ENCODE results near the gene ZFYVE27. TPM values are rescaled to one million over a fixed set of nuclear protein-coding genes. Genes with fewer than 3 reads are reported as not detected.

Gene ZFYVE27
- total RNA-seq, 1 experiment from 2014 or later, result 28.7 TPM

DNA sequence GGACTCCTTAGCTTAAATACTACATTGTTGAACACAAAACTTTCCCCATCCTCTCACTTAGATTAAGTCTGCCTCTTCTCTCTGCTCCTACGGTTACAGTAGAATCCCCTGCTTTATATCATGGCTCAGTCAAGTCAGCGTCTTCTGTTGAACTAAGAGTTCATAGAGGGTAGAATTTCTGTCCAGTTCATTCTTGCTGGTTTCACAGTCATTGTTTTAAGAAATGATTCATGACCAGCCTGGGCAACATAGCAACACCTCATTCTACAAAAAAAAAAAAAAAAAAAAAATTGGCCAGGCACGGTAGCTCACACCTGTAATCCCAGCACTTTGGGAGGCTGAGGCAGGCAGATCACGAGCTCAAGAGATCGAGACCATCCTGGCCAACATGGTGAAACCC lies 3.7 kb upstream of the ZFYVE27 start:
- intact Hi-C loops (cut with micrococcal nuclease), result loop anchor here (5.0 kb wide), 1 partner anchor 161 kb away; the partner anchor contains the start of gene ANKRD2
- TF ChIP-seq, protein P1, sequence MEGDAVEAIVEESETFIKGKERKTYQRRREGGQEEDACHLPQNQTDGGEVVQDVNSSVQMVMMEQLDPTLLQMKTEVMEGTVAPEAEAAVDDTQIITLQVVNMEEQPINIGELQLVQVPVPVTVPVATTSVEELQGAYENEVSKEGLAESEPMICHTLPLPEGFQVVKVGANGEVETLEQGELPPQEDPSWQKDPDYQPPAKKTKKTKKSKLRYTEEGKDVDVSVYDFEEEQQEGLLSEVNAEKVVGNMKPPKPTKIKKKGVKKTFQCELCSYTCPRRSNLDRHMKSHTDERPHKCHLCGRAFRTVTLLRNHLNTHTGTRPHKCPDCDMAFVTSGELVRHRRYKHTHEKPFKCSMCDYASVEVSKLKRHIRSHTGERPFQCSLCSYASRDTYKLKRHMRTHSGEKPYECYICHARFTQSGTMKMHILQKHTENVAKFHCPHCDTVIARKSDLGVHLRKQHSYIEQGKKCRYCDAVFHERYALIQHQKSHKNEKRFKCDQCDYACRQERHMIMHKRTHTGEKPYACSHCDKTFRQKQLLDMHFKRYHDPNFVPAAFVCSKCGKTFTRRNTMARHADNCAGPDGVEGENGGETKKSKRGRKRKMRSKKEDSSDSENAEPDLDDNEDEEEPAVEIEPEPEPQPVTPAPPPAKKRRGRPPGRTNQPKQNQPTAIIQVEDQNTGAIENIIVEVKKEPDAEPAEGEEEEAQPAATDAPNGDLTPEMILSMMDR (IDR thresholded peaks at IDR 0.05; ENCODE audit: unreplicated experiment), result no peak
- peaks cover 12% of the 10 kb centered on the region for H3K36me3 Mint-ChIP-seq (ENCODE audit: insufficient read depth, unreplicated experiment)
- BruUV-seq (replicated peaks), result no TSS peak
- H3K9me3 Mint-ChIP-seq (ENCODE audit: unreplicated experiment), result no peaks in the 10 kb centered on the region
- H3K27me3 Mint-ChIP-seq (ENCODE audit: insufficient read depth, unreplicated experiment), result no peaks in the 10 kb centered on the region
- DNase-seq (ENCODE audit: unreplicated experiment), result peak; percentile 68
- H3K27ac Mint-ChIP-seq (ENCODE audit: low read depth, unreplicated experiment), result no peak overlapping the region
- H3K4me1 Mint-ChIP-seq (ENCODE audit: insufficient read depth, unreplicated experiment), result peaks cover 15% of the 10 kb centered on the region
- POLR2A ChIA-PET, result interaction anchor here (0.7 to 15.6 kb wide), 9 partner anchors 11 to 121 kb away, joined by 3 to 539 read pairs (median 5); partner anchors contain the start of genes AVPI1 and MARVELD1
- CTCF ChIA-PET, result interaction anchor here (0.6 to 15.8 kb wide), 17 partner anchors 9 to 120 kb away, joined by 3 to 847 read pairs (median 7); partner anchors contain the start of genes AVPI1 and MARVELD1
- no peak overlapping the region for H3K4me3 Mint-ChIP-seq (ENCODE audit: unreplicated experiment)

DNA sequence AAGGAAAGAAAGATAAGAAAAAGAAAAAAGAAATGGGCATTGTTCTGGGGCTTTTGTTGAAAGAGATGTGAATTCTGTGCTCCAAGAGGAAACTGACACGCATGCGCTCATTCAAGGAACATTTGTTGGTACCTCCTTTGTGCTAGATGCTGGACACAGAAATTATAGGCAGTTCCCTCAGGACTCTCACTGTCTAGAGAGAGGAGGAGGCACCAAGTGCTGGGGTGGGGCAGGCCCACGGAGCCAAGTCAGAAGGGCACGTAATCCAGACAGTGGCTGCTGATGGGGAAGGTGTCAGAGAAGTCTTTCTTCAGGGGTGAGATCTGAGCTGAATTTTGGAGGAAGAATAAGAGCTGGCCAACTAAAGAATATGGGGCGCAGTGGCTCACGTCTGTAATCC lies 2.9 kb upstream of the ZFYVE27 start:
- intact Hi-C loops (cut with micrococcal nuclease), result loop anchor here (5.0 kb wide), 1 partner anchor 162 kb away; the partner anchor contains the start of gene ANKRD2
- Mint-ChIP-seq H3K36me3 (ENCODE audit: insufficient read depth, unreplicated experiment) (peaks cover 14% of the 10 kb centered on the region), H3K27ac (ENCODE audit: low read depth, unreplicated experiment) (no peak overlapping the region), H3K9me3 (ENCODE audit: unreplicated experiment) (no peaks in the 10 kb centered on the region), H3K27me3 (ENCODE audit: insufficient read depth, unreplicated experiment) (no peaks in the 10 kb centered on the region), H3K4me3 (ENCODE audit: unreplicated experiment) (no peak overlapping the region), H3K4me1 (ENCODE audit: insufficient read depth, unreplicated experiment) (peaks cover 17% of the 10 kb centered on the region)
- TF ChIP-seq, protein P1 (IDR thresholded peaks at IDR 0.05; ENCODE audit: unreplicated experiment), result no peak
- BruUV-seq (replicated peaks), result no TSS peak
- DNase-seq (ENCODE audit: unreplicated experiment), result no peak
- ChIA-PET CTCF (interaction anchor here (0.6 to 15.8 kb wide), 10 partner anchors 10 to 121 kb away, joined by 3 to 847 read pairs (median 12); partner anchors contain the start of genes AVPI1 and MARVELD1), POLR2A (interaction anchor here (1.2 to 15.6 kb wide), 7 partner anchors 9 to 121 kb away, joined by 4 to 539 read pairs (median 14); partner anchors contain the start of genes AVPI1 and MARVELD1)

DNA sequence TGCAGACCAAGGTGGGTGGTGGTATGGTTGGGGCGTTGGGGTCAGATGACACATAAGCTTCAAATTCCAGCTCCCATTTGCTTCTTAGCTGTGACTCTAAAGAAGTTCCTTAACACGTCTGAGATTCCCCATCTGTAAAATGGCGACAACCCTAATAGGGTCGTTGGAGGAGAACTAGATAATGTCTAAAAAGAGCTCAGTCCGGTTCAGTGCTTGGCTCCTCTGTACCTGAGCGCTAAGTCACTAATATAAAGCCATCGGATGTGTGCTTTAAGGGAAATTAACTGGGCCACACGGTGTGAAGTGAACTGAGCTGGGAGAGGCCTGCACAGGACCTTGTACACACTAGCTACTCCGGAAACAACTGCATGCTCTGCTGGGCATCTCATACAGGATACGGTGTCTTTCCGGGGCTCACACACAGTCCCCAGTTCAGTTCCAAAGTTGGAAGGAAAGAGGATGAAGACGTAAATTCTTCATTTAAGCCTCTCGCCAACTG lies 476 bp upstream of the ZFYVE27 start:
- no peak for DNase-seq (ENCODE audit: unreplicated experiment)
- Mint-ChIP-seq H3K4me3 (ENCODE audit: unreplicated experiment) (peak overlapping the region; percentile 82), H3K27ac (ENCODE audit: low read depth, unreplicated experiment) (peak overlapping the region; percentile 89), H3K4me1 (ENCODE audit: insufficient read depth, unreplicated experiment) (peaks cover 24% of the 10 kb centered on the region), H3K9me3 (ENCODE audit: unreplicated experiment) (no peaks in the 10 kb centered on the region), H3K27me3 (ENCODE audit: insufficient read depth, unreplicated experiment) (no peaks in the 10 kb centered on the region), H3K36me3 (ENCODE audit: insufficient read depth, unreplicated experiment) (peaks cover 38% of the 10 kb centered on the region)
- TF ChIP-seq, protein P1 (IDR thresholded peaks at IDR 0.05; ENCODE audit: unreplicated experiment), result no peak
- intact Hi-C loops (cut with micrococcal nuclease), result no loop called here
- BruUV-seq (replicated peaks), result TSS peak; percentile 72
- POLR2A ChIA-PET, result interaction anchor here (0.5 to 15.6 kb wide), 34 partner anchors 9 to 1884 kb away, joined by 3 to 539 read pairs (median 3); partner anchors contain the start of genes ANKRD2, AVPI1, GOT1 and MARVELD1
- CTCF ChIA-PET, result interaction anchor here (0.6 to 15.8 kb wide), 9 partner anchors 10 to 684 kb away, joined by 3 to 847 read pairs (median 5); partner anchors contain the start of genes AVPI1 and MARVELD1

DNA sequence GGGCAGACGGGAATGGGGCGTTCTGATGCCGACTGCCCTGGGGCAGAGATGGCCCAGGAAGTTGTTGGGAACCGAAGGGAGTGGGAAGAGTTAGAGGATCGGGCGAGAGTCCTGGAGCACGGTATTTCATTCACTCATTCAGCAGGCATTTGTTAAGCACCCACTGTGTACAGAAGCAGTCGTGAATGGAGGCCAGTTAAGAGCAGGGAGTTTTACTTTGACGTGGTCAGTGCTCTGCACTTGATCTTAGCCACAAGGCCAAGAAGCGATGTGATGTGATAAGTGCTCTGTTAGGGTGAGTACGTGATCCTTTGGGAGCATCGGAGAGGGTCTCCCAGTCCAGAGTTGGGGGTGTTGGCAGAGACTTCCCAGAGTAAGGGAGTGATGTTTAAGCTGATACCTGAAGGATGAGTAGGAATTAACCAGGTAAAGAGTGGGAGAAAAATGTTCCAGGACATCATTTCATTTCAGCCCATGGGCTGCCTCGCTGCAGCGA lies 890 bp downstream of the ZFYVE27 start:
- TF ChIP-seq, protein P1 (IDR thresholded peaks at IDR 0.05; ENCODE audit: unreplicated experiment), result no peak
- intact Hi-C loops (cut with micrococcal nuclease), result no loop called here
- H3K4me3 Mint-ChIP-seq (ENCODE audit: unreplicated experiment), result peak overlapping the region; percentile 82
- H3K27me3 Mint-ChIP-seq (ENCODE audit: insufficient read depth, unreplicated experiment), result no peaks in the 10 kb centered on the region
- H3K4me1 Mint-ChIP-seq (ENCODE audit: insufficient read depth, unreplicated experiment), result peaks cover 31% of the 10 kb centered on the region
- ChIA-PET CTCF (interaction anchor here (0.6 kb wide), 1 partner anchor 36 kb away, joined by 3 read pairs; no protein-coding TSS in a partner anchor), POLR2A (interaction anchor here (0.7 to 0.9 kb wide), 2 partner anchors 9 to 51 kb away, joined by 3 read pairs; partner anchors contain the start of gene AVPI1)
- H3K27ac Mint-ChIP-seq (ENCODE audit: low read depth, unreplicated experiment), result peak overlapping the region; percentile 89
- BruUV-seq (replicated peaks), result no TSS peak
- DNase-seq (ENCODE audit: unreplicated experiment), result no peak
- H3K9me3 Mint-ChIP-seq (ENCODE audit: unreplicated experiment), result no peaks in the 10 kb centered on the region
- H3K36me3 Mint-ChIP-seq (ENCODE audit: insufficient read depth, unreplicated experiment), result peaks cover 38% of the 10 kb centered on the region

Measured in MCF 10A (cell line).